RCC 7860 (cell line): ENCODE measurements around the gene EPSTI1.

Source experiments
- DNase-seq: peaks from one replicate; pipeline ENCODE4 v3.0.0-alpha.2; 2015; ENCODE audit warnings: low spot score
- FAIRE-seq: peaks from 2 replicates; lab custom pipeline; 2012; peaks lifted over from hg19 to GRCh38; lab: Jason Lieb, UNC

Gene EPSTI1

DNA sequence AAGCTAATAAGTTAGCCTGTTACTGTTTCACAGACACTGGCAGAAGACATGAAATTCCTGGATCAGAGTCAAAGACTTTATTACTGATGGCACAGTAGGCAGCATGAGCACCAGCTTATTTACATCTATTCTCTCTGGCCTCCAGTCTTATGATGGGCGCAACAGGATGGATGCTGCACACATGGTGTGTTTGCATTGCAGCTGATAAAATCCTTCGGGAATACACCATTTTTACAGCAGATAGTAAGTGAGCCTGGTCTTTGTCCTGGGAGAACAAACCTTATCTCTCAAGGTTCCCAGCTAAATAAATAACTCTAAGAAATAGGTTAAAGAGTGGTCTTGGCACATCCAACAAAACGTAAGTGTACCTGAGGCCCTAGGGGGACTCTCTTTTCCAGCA is 16.0 kb downstream of the EPSTI1 start:
- no peak for DNase-seq
- FAIRE-seq: no peak

DNA sequence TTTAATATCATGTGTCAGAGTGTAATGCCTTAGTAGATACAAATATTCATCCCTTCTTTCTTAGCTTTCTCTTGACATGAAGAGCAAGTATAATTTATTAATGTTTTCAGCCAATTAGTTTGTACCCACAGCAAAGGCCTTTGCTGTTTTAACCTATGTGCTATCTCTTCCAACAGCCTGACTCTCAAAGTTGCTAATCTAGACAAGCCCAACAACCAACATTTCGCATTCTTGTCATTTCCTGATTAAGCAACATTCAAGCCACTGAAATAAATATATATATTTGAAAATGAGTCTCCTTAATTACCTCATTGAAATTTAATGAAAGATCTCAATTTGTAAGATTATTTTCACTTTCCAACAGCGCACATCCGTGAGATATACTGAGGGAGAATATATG is 18.5 kb downstream of the EPSTI1 start:
- DNase-seq: no peak
- FAIRE-seq: no peak

DNA sequence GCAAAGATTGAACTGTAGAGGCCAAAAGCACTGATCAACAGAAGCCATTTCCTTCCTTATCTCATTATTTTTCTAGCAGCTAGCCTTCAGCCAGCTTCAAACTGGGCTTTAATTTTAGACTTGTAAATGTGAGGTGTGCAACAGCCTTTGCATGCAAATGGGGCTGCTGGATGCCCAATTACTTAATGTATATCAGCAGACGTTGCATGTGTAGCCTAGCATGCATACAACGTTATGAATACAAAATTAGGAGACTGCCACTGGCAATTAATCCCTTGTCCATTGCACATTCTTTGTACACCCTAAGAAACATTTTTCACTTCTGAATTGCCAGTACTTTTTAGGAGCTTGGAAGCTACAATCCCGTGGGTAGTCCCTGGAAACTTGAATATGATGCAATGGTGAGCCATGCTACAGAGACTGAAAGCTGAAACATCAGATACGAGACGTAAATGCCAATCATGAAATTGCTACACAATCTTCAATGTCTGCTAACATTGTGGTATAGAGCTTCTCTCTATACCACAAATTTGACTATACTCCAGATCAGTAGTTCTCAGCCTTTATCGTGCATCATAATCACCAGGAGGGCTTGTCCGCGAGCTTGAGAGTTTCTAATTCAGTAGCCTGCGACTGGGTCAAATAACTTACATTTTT is 20.2 kb downstream of the EPSTI1 start:
- no peak for FAIRE-seq
- DNase-seq: no peak

DNA sequence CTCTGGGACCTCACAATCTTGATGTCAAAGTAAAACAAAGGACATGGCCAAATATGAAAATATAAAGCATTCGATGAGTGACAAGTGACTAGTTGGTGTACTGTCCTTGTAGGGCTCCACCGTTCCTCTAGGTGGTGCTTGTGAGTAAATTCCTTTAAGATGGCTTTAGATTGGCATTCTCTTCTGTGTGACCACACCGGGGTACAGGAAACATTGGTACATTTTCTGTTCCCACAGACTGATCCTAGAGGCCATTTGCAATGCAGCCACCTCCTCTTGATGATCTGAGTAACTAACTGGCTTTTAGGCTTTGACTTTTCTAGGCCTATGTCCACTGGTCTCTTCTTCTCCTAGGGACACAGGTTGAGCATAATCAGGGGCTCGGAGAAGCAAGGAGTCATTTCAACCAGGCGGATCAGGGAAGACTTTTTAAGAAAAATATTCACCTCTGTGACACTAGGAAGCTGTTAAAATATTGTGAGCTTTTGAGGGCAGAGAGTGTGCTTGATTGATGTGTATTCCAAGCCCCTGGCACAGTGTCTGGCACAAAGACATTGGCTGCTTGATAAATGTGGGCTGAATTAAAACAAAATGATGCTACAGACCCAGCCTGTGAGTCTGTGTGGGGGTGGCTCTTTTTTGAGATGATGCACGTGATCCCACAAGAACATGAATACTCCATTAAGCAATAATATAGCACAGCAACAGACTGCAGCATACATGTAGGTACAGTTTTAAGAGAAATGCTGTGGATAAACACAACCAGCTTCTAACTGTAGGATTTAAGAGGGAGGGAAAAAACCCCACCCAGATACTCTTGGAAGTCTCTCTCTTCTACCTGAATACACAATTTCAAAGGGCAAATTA is 21.0 kb downstream of the EPSTI1 start:
- DNase-seq (peak; percentile 24), FAIRE-seq (no peak)

DNA sequence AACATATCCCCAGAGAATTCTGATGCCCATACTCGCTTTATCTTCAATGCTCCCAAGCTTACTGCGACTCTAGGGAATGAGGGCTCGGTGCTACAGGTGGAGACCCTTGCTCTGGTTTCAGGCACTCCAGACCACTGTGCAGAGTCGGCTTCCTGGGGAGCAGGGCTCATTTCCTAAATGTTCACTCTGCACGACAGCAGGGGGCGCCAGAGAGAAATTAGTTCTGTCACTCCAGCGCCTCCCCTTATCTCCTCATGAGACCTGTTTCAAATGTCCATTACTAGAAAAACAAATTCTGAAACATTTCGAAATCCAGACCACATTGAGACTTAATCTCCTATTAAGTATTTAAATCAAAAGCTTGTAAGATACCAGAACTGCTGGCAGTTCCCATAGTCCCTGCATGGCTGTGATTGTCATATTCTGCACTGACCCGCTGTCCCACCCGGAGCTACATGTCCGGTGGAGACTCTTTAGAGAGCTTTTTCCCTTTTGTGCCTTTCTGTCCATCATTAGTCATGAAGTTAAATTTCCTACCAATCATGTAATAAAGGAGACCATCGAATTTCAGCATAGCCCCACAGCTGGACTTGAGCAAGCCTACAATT is 22.4 kb downstream of the EPSTI1 start:
- FAIRE-seq: peak; percentile 2
- peak; percentile 10 for DNase-seq

DNA sequence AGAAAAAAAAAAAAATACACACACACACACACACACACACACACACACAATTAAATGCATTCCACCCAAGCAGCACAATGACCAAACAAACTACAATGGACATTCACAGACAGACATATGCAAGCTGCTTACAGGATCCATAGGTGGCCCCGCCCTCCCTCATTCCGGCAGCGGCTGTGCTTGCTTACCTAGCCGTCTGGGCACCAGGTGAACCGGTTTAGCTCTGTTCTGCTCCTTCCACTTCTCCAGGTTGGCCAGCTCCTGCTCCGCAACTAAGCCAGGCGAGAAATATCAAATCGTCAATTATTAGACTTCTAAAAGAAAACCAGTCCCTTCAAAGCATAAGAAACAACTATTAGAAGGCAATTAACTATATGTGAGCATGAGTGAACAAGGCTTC is 23.1 kb downstream of the EPSTI1 start:
- DNase-seq: no peak
- FAIRE-seq: no peak

DNA sequence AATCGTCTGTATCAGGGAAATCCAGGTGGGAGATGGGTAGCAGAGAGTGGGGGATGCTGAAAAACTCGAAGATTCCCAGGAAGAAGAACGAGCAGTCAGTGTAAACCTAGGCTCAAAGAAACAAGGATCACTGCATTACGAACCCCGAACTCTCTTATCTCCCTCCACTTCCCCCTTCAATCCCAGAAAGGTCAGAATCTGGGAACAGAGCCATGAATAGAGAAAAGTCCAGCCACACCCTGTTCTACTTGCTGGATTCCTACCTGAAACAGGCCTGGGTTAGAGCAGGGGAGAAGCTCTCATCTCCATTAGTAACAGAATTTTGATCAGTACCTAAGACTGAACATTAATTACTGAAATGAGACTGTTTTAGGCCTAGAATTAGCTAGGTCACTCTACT is 24.4 kb downstream of the EPSTI1 start:
- no peak for DNase-seq
- no peak for FAIRE-seq

DNA sequence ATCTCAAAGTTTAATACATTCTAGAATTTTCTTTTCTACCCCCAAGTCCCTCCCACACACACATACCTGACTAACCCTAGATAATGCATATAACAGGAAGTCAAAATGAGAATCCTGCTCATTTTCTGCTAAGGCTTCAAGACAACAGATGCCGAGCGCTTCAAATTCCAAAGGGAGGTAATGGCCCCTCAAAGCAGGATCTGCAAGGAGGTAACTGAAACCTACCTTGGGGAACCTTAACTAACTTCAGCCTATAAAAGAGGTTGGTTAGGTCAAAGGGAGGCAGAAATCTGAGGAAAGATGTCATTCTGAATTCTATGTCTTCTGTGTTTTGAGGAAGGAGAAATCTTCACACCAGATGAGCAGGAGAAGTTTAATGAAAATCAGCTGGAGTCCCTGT is 26.8 kb downstream of the EPSTI1 start:
- no peak for FAIRE-seq

DNA sequence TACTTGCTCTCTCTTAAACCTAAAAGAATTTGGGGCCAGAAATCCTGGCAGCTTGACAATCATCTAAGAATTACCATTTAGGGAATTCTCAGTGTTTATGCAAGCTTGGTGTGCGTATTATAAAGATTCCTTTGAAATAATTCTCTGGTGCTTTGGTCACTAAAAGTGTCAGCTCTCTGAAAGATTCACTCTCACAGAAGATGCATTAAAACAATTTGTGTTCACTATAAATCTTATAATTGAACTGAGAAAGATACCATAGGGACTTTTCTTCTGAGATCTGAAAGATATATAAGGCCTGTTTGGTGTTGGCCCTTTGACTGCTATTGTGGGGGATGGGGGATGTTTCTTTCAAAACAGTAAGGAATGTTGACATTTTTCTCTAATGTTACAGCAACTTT is 27.3 kb downstream of the EPSTI1 start:
- DNase-seq: no peak
- no peak for FAIRE-seq

More for the DNA sequence above, 26.8 kb downstream of the EPSTI1 start:
- no peak for DNase-seq

DNA sequence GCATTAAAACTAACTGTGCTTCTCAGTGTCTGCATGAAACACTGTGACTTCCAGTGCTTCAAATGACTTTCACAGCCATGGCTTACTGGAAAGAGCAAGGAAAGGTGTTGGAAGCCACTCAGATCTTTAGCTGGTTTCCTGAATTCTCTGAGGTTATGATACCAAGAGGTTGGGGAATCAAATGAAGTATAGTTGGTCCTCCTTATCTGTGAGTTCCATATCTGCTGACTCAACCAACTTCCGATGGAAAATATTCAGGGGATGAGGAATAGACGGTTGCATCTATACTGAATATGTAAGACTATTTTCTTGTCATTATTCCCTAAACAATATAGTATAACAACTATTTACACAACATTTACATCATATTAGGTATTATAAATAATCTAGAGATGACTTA is 32.4 kb downstream of the EPSTI1 start:
- DNase-seq: no peak
- FAIRE-seq: no peak

DNA sequence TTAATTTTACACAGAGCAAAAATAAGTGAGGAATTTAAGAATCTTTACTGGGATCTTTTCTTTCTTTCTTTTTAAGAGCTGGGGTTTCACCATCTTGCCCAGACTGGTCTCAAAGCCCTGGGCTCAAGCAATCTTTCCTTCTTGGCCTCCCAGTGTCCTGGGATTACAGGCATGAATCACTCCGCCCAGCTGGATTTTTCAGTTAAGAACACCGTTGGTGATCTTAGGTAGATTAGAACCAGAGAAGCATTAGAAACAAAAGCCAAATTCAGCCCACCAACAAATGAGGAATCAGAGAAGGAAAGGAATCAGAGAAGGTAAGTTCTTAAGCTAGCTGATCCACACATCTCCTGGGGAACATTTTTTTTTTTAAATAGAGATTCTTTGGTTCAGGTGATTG is 34.2 kb downstream of the EPSTI1 start:
- DNase-seq (no peak), FAIRE-seq (no peak)

DNA sequence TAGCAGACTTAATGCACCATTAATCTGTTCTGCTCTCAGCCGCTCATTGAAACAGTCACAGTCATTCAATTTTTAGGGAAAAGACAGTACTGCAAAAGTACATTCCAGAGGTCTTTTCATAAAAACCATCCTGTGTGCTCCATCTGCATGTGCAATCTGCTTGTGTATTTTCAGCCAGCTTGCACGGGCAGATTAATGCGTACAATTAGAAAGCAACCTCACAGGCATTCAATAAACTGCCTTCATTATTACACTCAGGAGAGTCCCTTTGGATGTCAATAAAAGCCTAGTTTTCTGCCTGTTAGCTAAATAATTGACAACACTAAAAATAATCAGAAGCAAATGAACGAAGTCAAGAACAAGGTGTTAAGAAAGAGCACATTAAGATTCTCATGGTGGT is 41.9 kb downstream of the EPSTI1 start:
- DNase-seq: no peak
- FAIRE-seq: no peak

DNA sequence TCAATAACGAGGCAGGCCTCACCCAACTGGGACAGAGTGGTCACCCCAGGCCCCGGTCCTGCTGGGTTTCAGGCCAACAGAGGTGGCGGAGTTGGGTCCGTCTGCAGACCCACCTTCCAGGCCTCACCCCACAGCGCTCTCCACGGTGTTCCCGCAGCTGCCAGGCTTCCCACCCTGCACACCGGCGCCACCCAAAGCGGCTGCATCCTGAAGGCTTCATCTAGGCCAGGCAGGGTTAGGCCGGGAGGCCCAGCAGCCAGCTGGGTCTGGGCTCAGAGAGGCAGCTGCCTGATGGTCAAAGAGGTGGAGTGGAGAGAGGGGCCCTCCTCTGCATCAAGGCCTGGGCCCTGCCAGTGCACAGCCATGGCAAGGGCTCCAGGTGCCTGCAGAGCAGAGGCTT is 44.1 kb downstream of the EPSTI1 start:
- no peak for DNase-seq
- FAIRE-seq: no peak

DNA sequence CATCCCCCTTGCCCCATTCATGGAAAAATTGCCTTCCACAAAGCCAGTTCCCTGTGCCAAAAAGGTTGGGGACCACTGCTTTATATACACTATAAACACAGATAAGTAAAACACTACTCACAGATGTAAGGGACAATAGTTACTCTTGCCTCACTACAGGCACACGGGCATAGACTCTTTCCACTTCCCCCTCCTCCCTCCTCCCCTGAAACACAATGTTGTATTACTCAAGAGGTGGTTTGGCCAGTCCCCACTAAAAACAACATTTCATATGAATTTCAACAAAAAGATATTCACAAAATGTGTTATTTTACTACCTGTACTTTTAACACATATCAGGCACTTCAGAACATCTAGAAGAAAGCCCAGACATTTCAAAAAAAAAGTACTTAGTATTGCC is 45.1 kb downstream of the EPSTI1 start:
- DNase-seq (no peak), FAIRE-seq (no peak)

DNA sequence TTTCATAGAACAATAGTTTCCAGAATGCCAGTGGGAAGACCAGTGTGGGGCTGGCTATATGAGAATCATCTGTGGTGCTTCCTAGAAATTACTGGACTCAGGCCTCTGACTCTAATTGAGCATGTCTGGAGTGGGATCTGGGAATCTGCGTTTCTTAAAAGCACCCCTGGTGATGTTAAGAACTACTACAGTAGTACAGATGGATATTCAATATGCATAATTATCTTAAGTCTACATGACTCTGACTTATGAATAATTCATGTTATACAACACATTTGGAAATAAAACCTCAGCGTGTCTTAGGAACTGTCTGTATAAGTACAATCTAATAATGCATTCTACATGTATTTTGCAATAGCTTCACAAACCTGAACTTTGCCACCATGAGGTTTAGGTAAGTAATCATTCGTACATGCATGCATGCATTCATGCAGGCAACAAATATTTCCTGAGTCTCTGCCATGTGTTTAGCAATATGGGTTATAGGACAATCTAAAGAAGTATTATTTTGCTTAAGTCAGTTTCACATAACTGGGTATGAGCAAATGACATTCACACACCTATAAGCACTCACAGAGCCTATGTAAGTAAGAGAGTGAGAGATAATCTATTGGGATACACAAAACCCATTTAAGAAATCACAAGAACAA is 62.0 kb downstream of the EPSTI1 start:
- no peak for FAIRE-seq

DNA sequence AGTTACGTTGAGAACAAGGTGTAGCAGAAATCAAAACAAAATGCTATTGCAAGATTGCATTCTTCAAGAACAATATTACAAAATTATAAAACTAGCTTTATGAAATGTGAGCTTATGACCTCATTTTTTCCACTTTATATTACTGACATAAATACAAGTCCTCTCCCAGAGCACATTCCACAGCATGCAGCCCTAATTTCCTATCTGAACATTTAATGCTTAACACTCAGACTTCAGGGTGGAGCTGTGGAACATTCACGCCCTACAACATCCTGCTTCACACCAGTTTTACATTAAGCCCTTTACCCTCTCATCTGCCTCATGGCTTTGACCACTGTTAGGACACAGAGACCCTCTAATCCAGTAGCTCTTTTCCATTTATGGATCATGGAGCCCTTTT is 65.5 kb downstream of the EPSTI1 start:
- DNase-seq: no peak

More for the DNA sequence above, 62.0 kb downstream of the EPSTI1 start:
- DNase-seq: no peak

DNA sequence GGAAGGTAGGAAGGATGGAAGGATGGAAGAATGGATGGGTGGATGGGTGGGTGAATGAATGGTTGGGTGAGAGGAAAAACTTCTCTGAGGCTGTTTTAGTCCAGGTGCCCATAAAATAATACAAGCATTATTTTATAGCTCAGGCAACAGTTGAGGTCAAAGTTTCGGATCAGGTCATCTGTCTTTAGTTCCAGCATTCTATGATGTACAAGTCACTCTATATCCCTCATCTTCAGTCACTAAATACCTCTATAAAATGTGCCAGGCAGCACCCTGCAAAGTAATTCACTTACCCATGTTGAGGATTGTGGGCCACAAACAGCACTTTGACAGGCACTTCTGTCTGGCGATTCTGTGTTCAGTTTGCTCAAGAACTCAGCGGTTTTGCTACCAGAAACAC is 66.0 kb downstream of the EPSTI1 start:
- FAIRE-seq: no peak

More for the DNA sequence above, 65.5 kb downstream of the EPSTI1 start:
- no peak for FAIRE-seq

DNA sequence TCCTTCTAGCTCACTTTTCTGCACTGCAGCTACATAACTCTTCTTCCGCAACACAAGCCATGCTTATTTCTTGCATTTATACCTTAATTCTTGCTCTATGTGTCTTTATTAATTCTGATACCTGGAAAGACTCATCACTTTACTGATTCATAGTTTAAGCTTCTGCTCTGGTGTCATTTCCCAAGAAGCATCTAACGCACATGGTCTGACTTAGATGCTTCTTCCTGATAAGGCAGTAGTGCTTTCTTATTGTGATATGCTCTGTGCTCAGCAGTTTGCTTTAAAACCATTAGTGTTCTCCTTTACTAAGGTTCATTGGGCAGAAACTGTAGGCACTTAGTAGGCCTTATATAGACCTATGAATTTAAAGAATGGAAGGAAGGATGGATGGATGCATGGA is 66.4 kb downstream of the EPSTI1 start:
- DNase-seq (no peak), FAIRE-seq (no peak)

More for the DNA sequence above, 66.0 kb downstream of the EPSTI1 start:
- DNase-seq: no peak

DNA sequence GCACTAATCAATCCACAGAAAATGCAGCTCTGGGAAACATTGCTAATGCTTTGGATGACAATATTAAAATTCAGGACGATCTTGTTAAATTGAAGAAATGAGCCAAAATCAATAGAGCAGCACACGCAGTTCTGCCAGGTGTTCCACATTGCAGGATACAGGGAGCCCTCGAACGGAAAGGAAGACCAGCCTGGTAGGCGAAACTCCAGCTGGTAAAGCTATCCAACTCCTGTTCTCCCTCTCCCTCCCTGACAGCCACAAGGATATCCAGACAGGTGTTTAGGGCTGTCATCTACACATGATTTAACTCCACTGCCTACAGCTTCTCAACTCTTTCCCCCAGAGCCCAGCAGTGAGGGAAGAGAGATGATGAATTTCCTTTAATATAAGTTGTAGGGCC is 67.7 kb downstream of the EPSTI1 start:
- DNase-seq (no peak), FAIRE-seq (no peak)

DNA sequence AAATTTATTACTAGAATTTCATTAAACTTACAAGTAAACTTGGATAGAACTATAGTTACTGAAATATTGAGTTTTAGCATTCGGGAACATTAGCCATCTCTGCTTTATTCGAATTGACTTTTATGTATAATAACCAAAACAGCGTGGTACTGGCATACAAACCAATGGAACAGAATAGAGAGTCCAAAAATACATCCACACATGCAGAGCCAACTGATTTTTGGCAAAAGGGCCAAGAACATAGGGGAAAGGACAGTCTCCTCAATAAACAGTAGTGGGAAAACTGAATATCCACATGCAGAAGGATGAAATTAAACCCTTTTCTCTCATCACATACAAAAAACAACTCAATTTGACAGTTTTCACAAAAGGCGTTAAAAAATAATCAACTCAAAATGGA is 84.3 kb downstream of the EPSTI1 start:
- FAIRE-seq (no peak), DNase-seq (no peak)

DNA sequence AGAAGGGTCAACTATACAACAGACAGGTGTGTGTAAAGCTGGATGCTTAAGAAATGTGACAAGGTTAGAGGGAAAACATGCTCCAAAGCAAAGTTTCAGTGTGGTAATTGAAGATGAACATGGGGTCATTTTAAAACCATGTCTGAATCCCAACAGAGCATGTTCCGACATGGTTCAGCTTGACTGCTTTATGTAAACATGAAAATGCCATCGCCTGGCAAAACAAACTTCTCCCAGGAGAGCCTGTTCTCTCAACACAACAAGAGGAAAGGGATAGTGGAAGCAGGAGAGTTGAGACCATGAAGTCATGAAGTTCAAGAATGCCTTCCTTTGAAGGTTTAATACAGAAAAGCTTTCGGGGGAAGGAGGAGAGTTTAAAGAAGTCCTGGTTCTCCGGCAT is 85.8 kb downstream of the EPSTI1 start:
- FAIRE-seq (no peak), DNase-seq (no peak)
